GM12892 (cell line): Measurements from ENCODE around the gene MLF1.

Source experiments
- POLR2A ChIP-seq: IDR thresholded peaks from 2 replicates; pipeline ENCODE4 v1.6.1; 2011; ENCODE audit warnings: low read depth, low read length, control low read depth
- POLR2AphosphoS5 ChIP-seq: IDR thresholded peaks from 2 replicates; pipeline ENCODE4 v1.6.1; 2011; ENCODE audit warnings: low read depth, low read length, control low read depth
- TAF1 ChIP-seq: IDR thresholded peaks from 2 replicates; pipeline ENCODE4 v1.6.1; 2011; ENCODE audit warnings: low read depth, mild to moderate bottlenecking, control low read depth, low read length, borderline replicate concordance

DNA sequence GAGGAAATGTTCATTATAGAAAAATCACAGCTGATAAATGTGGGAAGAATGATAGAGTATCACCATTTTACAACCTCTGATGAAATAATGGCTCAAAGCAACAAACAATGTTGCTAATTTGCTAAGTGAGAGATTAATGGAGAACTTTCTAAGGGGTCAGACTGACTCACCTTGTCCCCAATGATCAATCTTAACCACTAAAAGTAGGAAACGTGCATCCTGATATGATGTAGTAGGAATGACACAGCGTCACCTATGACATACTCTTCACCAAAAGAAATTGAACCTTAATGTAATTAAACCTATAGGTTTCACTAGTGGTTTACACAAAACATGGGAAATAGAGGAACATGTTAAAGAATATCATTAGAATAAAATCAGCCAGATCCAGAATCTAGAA is 35.1 kb upstream of the MLF1 start:
- TF ChIP-seq POLR2AphosphoS5 = no peak
- no peak for TF ChIP-seq POLR2A
- no peak for TF ChIP-seq TAF1
